ENCODE measurements around the gene HDDC2.

HDDC2 gene

GRCh38 chr6:125231574-125232343 lies 70.0 kb downstream of the HDDC2 start:
- DNase-seq, result no peak

- DNase-seq, result no peak
Measured at GRCh38 chr6:125231133-125231532, 70.6 kb downstream of the HDDC2 start.

GRCh38 chr6:125230674-125231073 lies 71.1 kb downstream of the HDDC2 start:
- DNase-seq, result no peak

GRCh38 chr6:125228981-125229479 lies 72.7 kb downstream of the HDDC2 start:
- no peak for DNase-seq

- no peak for DNase-seq
Measured at GRCh38 chr6:125227244-125227643, 74.5 kb downstream of the HDDC2 start.

Measured in islet precursor cell (in vitro differentiated cells).